Neuronal stem cell (in vitro differentiated cells): ENCODE data around the gene IL17C.
A peak's percentile ranks its signal among the peaks of the same experiment; 100 is the strongest.

ENCODE experiments used
- DNase-seq: peaks from one replicate; pipeline ENCODE4 v3.0.0-alpha.2; 2013; ENCODE audit warnings: low spot score
- H2AFZ ChIP-seq: one replicate; pipeline ENCODE4 v1.6.1; 2013; ENCODE audit warnings: mild to moderate bottlenecking, low read length, inconsistent platforms
- H2AK5ac ChIP-seq: 2 replicates; pipeline ENCODE4 v1.6.1; 2013; ENCODE audit warnings: low read depth, mild to moderate bottlenecking, inconsistent platforms, low read length, moderate library complexity, mixed read lengths
- H2BK120ac ChIP-seq: 2 replicates; pipeline ENCODE4 v1.6.1; 2013; ENCODE audit warnings: low read depth, mild to moderate bottlenecking, inconsistent platforms, low read length, moderate library complexity, mixed read lengths
- H2BK12ac ChIP-seq: one replicate; pipeline ENCODE4 v1.6.1; 2013; ENCODE audit warnings: low read length, inconsistent platforms
- H2BK15ac ChIP-seq: 2 replicates; pipeline ENCODE4 v1.6.1; 2013; ENCODE audit warnings: mild to moderate bottlenecking, low read length, inconsistent platforms, mixed read lengths
- H2BK5ac ChIP-seq: one replicate; pipeline ENCODE4 v1.6.1; 2013; ENCODE audit warnings: inconsistent platforms, mild to moderate bottlenecking, low read length, moderate library complexity
- H3K14ac ChIP-seq: one replicate; pipeline ENCODE4 v1.6.1; 2013; ENCODE audit warnings: low read length, inconsistent platforms
- H3K18ac ChIP-seq: 2 replicates; pipeline ENCODE4 v1.6.1; 2013; ENCODE audit warnings: low read length, inconsistent platforms
- H3K23ac ChIP-seq: 2 replicates; pipeline ENCODE4 v1.6.1; 2013; ENCODE audit warnings: low read depth, mild to moderate bottlenecking, mixed read lengths, low read length, inconsistent platforms; ENCODE audit not compliant: poor library complexity
- H3K27ac ChIP-seq: replicated peaks from 3 replicates; pipeline ENCODE4 v1.5.1; 2013; ENCODE audit warnings: low read length, inconsistent platforms
- H3K27me3 ChIP-seq, 3 experiments: 2 replicates each; pipeline ENCODE4 v1.6.1; 2013; ENCODE audit warnings: low read length in 3 of 3, mild to moderate bottlenecking in 2 of 3, inconsistent platforms in 1 of 3, low read depth in 1 of 3, mixed read lengths in 1 of 3, moderate library complexity in 1 of 3; ENCODE audit not compliant: control insufficient read depth in 3 of 3, insufficient read depth in 3 of 3
- H3K36me3 ChIP-seq, 2 donors: replicated peaks in 1 of 2; 2 replicates each; pipeline ENCODE4 v1.6.1; 2013; ENCODE audit warnings: low read length in 2 of 2; ENCODE audit not compliant: control insufficient read depth in 2 of 2, insufficient read depth in 2 of 2
- H3K4ac ChIP-seq: 2 replicates; pipeline ENCODE4 v1.6.1; 2013; ENCODE audit warnings: inconsistent platforms, mild to moderate bottlenecking, low read length, moderate library complexity
- H3K4me1 ChIP-seq, 2 donors: 1 replicate in 1 of 2; 2 replicates in 1 of 2; pipeline ENCODE4 v1.6.1; 2013; ENCODE audit warnings: low read length in 2 of 2, low read depth in 1 of 2; ENCODE audit not compliant: control insufficient read depth in 2 of 2, insufficient read depth in 1 of 2
- H3K4me2 ChIP-seq: one replicate; pipeline ENCODE4 v1.6.1; 2013; ENCODE audit warnings: mild to moderate bottlenecking, low read length, inconsistent platforms; ENCODE audit not compliant: insufficient read depth, poor library complexity, severe bottlenecking
- H3K4me3 ChIP-seq, 2 donors: 2 replicates each; pipeline ENCODE4 v1.5.1; 2013; ENCODE audit warnings: low read length in 2 of 2, mild to moderate bottlenecking in 2 of 2, inconsistent platforms in 1 of 2, moderate library complexity in 1 of 2
- H3K79me1 ChIP-seq: one replicate; pipeline ENCODE4 v1.6.1; 2013; ENCODE audit warnings: low read depth, mild to moderate bottlenecking, inconsistent platforms, low read length, moderate library complexity
- H3K9ac ChIP-seq: one replicate; pipeline ENCODE4 v1.6.1; 2013; ENCODE audit warnings: mild to moderate bottlenecking, low read depth, low read length, inconsistent platforms; ENCODE audit not compliant: poor library complexity
- H3K9me3 ChIP-seq, 2 donors: replicated peaks in 1 of 2; 2 replicates each; pipeline versions ENCODE3 to v1.6.1; 2013; ENCODE audit warnings: low read length in 2 of 2, mild to moderate bottlenecking in 2 of 2, inconsistent platforms in 1 of 2, low read depth in 1 of 2, mixed read lengths in 1 of 2, moderate library complexity in 1 of 2; ENCODE audit not compliant: control insufficient read depth in 2 of 2, insufficient read depth in 1 of 2
- H4K8ac ChIP-seq: one replicate; pipeline ENCODE4 v1.6.1; 2013; ENCODE audit warnings: low read depth, mild to moderate bottlenecking, inconsistent platforms, low read length, moderate library complexity
- H4K91ac ChIP-seq: one replicate; pipeline ENCODE4 v1.6.1; 2013; ENCODE audit warnings: low read length, low read depth, mild to moderate bottlenecking, inconsistent platforms; ENCODE audit not compliant: poor library complexity
- WGBS, 2 donors: extraction: QIAGEN DNeasy Blood & Tissue Kit; methylation state at CpG; one replicate each; pipeline ENCODE4 v1.1.7; 2013; ENCODE audit warnings: missing lambda C conversion rate in 2 of 2, mixed read lengths in 1 of 2; ENCODE audit not compliant: insufficient read length in 2 of 2, insufficient replicate concordance in 1 of 2; ENCODE audit errors: extremely low coverage in 2 of 2; 5-methylcytosine and 5-hydroxymethylcytosine counted together

Gene IL17C

GRCh38 chr16:88613911-88614817, 24.2 kb upstream of the IL17C start:
- H2BK15ac ChIP-seq: no peak overlapping the region
- no peaks in the 10 kb centered on the region for H3K9me3 ChIP-seq
- H3K79me1 ChIP-seq: peaks cover 4% of the 10 kb centered on the region
- H2BK120ac ChIP-seq: no peak overlapping the region
- no peak overlapping the region for H3K4me3 ChIP-seq
- no peak overlapping the region for H3K18ac ChIP-seq
- no peak overlapping the region for H3K9ac ChIP-seq
- H4K91ac ChIP-seq: no peak overlapping the region
- no peak overlapping the region for H2AK5ac ChIP-seq
- no peak overlapping the region for H3K4me2 ChIP-seq
- no peak overlapping the region for H2BK5ac ChIP-seq
- H3K36me3 ChIP-seq: peaks cover 27 to 95% of the 10 kb centered on the region in 2 donors
- H3K4ac ChIP-seq: no peak overlapping the region
- no peak overlapping the region for H3K23ac ChIP-seq
- peaks cover 0 to 1% (median 0%) of the 10 kb centered on the region in 3 experiments for H3K27me3 ChIP-seq
- H3K4me1 ChIP-seq: peaks cover 5 to 8% of the 10 kb centered on the region in 2 donors
- no peak overlapping the region for H3K27ac ChIP-seq
- no peak for DNase-seq
- H3K14ac ChIP-seq: no peak overlapping the region
- H2AFZ ChIP-seq: no peak overlapping the region
- no peak overlapping the region for H4K8ac ChIP-seq
- WGBS, 2 donors: no CpG with 5 or more reads among the region's 19 CpGs
- H2BK12ac ChIP-seq: no peak overlapping the region

- Histone ChIP-seq H3K27ac (no peak overlapping the region), H3K9ac (no peak overlapping the region), H3K36me3 (peaks cover 29 to 95% of the 10 kb centered on the region in 2 donors), H3K9me3 (no peaks in the 10 kb centered on the region), H4K8ac (no peak overlapping the region), H2AFZ (no peak overlapping the region), H3K4me2 (no peak overlapping the region), H2BK120ac (no peak overlapping the region), H3K23ac (no peak overlapping the region), H2AK5ac (no peak overlapping the region), H3K79me1 (peaks cover 4% of the 10 kb centered on the region), H2BK5ac (no peak overlapping the region), H3K14ac (no peak overlapping the region), H3K18ac (no peak overlapping the region), H3K27me3 (peaks cover 0 to under 1% (median 0%) of the 10 kb centered on the region in 3 experiments), H2BK12ac (no peak overlapping the region), H2BK15ac (no peak overlapping the region), H3K4ac (no peak overlapping the region), H3K4me1 (peaks cover 5 to 8% of the 10 kb centered on the region in 2 donors), H4K91ac (no peak overlapping the region), H3K4me3 (no peak overlapping the region)
- no peak for DNase-seq
- no CpG with 5 or more reads among the region's 19 CpGs for WGBS, 2 donors
Observed at GRCh38 chr16:88614818-88615580, 23.4 kb upstream of the IL17C start.

- H3K4me2 ChIP-seq: no peak overlapping the region
- H3K4ac ChIP-seq: no peak overlapping the region
- H3K18ac ChIP-seq: no peak overlapping the region
- H3K23ac ChIP-seq: no peak overlapping the region
- H3K4me3 ChIP-seq: no peak overlapping the region
- H4K91ac ChIP-seq: no peak overlapping the region
- no peak overlapping the region for H2BK15ac ChIP-seq
- no CpG with 5 or more reads among the region's 13 CpGs for WGBS, 2 donors
- H2AK5ac ChIP-seq: no peak overlapping the region
- peak overlapping the region; percentile 10 for H3K9ac ChIP-seq
- no peak overlapping the region for H3K14ac ChIP-seq
- H3K9me3 ChIP-seq: no peaks in the 10 kb centered on the region
- H3K4me1 ChIP-seq: peaks cover 5% of the 10 kb centered on the region in 2 donors
- no peak overlapping the region for H2AFZ ChIP-seq
- H3K27ac ChIP-seq: no peak overlapping the region
- no peak overlapping the region for H2BK12ac ChIP-seq
- DNase-seq: no peak
- peaks cover 24 to 85% of the 10 kb centered on the region in 2 donors for H3K36me3 ChIP-seq
- H2BK120ac ChIP-seq: no peak overlapping the region
- H4K8ac ChIP-seq: no peak overlapping the region
- no peaks in the 10 kb centered on the region for H3K27me3 ChIP-seq
- H3K79me1 ChIP-seq: peaks cover 4% of the 10 kb centered on the region
- H2BK5ac ChIP-seq: no peak overlapping the region
Observed at GRCh38 chr16:88616320-88616719, 22.1 kb upstream of the IL17C start.

GRCh38 chr16:88616736-88617135, 21.6 kb upstream of the IL17C start:
- Histone ChIP-seq H3K36me3 (peaks cover 23 to 83% of the 10 kb centered on the region in 2 donors), H2AK5ac (no peak overlapping the region), H3K4ac (no peak overlapping the region), H3K14ac (no peak overlapping the region), H3K9ac (no peak overlapping the region), H2BK120ac (no peak overlapping the region), H3K27me3 (no peaks in the 10 kb centered on the region), H3K23ac (no peak overlapping the region), H2BK15ac (no peak overlapping the region), H2BK12ac (no peak overlapping the region), H2BK5ac (no peak overlapping the region), H3K18ac (no peak overlapping the region), H3K4me2 (no peak overlapping the region), H3K27ac (no peak overlapping the region), H2AFZ (no peak overlapping the region), H4K91ac (no peak overlapping the region), H3K79me1 (peaks cover 4% of the 10 kb centered on the region), H3K4me1 (peaks cover 2 to 5% of the 10 kb centered on the region in 2 donors), H3K9me3 (no peaks in the 10 kb centered on the region), H4K8ac (no peak overlapping the region), H3K4me3 (no peak overlapping the region)
- no CpG with 5 or more reads among the region's 12 CpGs for WGBS, 2 donors
- no peak for DNase-seq
